HepG2 (cell line): Measurements from ENCODE around the gene TBC1D5.

ENCODE experiments used
- CTCF ChIP-seq: sonication (generic); formaldehyde crosslinking; IDR thresholded peaks from 2 replicates; pipeline ENCODE4 v1.5.0; 2020; ENCODE audit warnings: mild to moderate bottlenecking, missing genetic modification reagents, moderate library complexity
- FOXA1 ChIP-seq, 2 experiments: fragments of 450-650 bp in 1 of 2; sonication (generic) in 1 of 2; formaldehyde crosslinking in 1 of 2; IDR thresholded peaks; 2 replicates each; pipeline versions ENCODE4 v1.4.0 to v1.6.1; 2016 to 2020; ENCODE audit warnings: missing genetic modification reagents in 1 of 2
- SETDB1 ChIP-seq: sonication (generic); formaldehyde crosslinking; IDR thresholded peaks from 2 replicates; pipeline ENCODE4 v1.5.1; 2020; ENCODE audit warnings: missing genetic modification reagents, mild to moderate bottlenecking, borderline replicate concordance
- ZNF7 ChIP-seq: IDR thresholded peaks from 2 replicates; pipeline ENCODE4 v1.6.1; 2016; ENCODE audit warnings: missing biosample characterization, missing genetic modification reagents
- ZNF891 ChIP-seq: sonication (generic); formaldehyde crosslinking; IDR thresholded peaks from 2 replicates; pipeline ENCODE4 v1.5.0; 2020; ENCODE audit warnings: mild to moderate bottlenecking, missing genetic modification reagents

GRCh38 chr3:17510265-17510664, 232.2 kb downstream of the TBC1D5 start:
- no peak for TF ChIP-seq FOXA1 (IDR thresholded peaks at IDR 0.05)
- no peak for TF ChIP-seq FOXA1 (CRISPR knock-in tag; IDR thresholded peaks at IDR 0.05)
- TF ChIP-seq ZNF891 (CRISPR knock-in tag): no peak
- TF ChIP-seq ZNF7: no peak
- TF ChIP-seq CTCF (CRISPR knock-in tag): no peak
- TF ChIP-seq SETDB1 (CRISPR knock-in tag): no peak
